GM20431 (cell line): ENCODE data around the gene KCNA5.

Experiments used
- in situ Hi-C: fragments of 300-500 bp; cut with MseI, MboI; formaldehyde crosslinking; loops from one replicate; pipeline ENCODE4 v1.15.0; 2020; ENCODE audit warnings: low sequenced_read_pairs; ENCODE audit not compliant: unreplicated experiment

The KCNA5 gene

GRCh38 chr12:5043589-5044419 is at the start of gene KCNA5:
KCNA5 (plus strand) TSS chr12:5043879; CDS start chr12:5044148, 269 bp downstream.
- in situ Hi-C loops = no loop called here

GRCh38 chr12:4994622-4995021 is 49.1 kb upstream of the KCNA5 start:
- in situ Hi-C loops = no loop called here

GRCh38 chr12:4996714-4997113 is 47.0 kb upstream of the KCNA5 start:
- in situ Hi-C loops = no loop called here

- in situ Hi-C loops = no loop called here
These were observed 45.7 kb upstream of the KCNA5 start for GRCh38 chr12:4997939-4998338.

GRCh38 chr12:5000204-5000603 is 43.5 kb upstream of the KCNA5 start:
- in situ Hi-C loops = loop anchor here (10.0 kb wide), 1 partner anchor 135 kb away; no protein-coding TSS in a partner anchor

GRCh38 chr12:5000658-5001385 is 42.9 kb upstream of the KCNA5 start:
- in situ Hi-C loops = loop anchor here (10.0 kb wide), 1 partner anchor 136 kb away; no protein-coding TSS in a partner anchor

- in situ Hi-C loops = loop anchor here (10.0 kb wide), 1 partner anchor 138 kb away; no protein-coding TSS in a partner anchor
These were observed 40.5 kb upstream of the KCNA5 start for GRCh38 chr12:5003025-5003666.

GRCh38 chr12:5008661-5009060 is 35.0 kb upstream of the KCNA5 start:
- in situ Hi-C loops = loop anchor here (10.0 kb wide), 1 partner anchor 144 kb away; no protein-coding TSS in a partner anchor

- in situ Hi-C loops = no loop called here
These were observed 33.5 kb upstream of the KCNA5 start for GRCh38 chr12:5010151-5010550.

GRCh38 chr12:5012337-5012736 is 31.3 kb upstream of the KCNA5 start:
- in situ Hi-C loops = no loop called here

GRCh38 chr12:5013266-5013730 is 30.4 kb upstream of the KCNA5 start:
- in situ Hi-C loops = no loop called here

- in situ Hi-C loops = no loop called here
These were observed 29.4 kb upstream of the KCNA5 start for GRCh38 chr12:5014269-5014668.

- in situ Hi-C loops = no loop called here
These were observed 27.8 kb upstream of the KCNA5 start for GRCh38 chr12:5015711-5016492.

- in situ Hi-C loops = no loop called here
These were observed 27.2 kb upstream of the KCNA5 start for GRCh38 chr12:5016526-5016925.

GRCh38 chr12:5017638-5018348 is 25.9 kb upstream of the KCNA5 start:
- in situ Hi-C loops = no loop called here

- in situ Hi-C loops = no loop called here
These were observed 25.0 kb upstream of the KCNA5 start for GRCh38 chr12:5018677-5019076.

- in situ Hi-C loops = loop anchor here (5.0 kb wide), 1 partner anchor 60 kb away; no protein-coding TSS in a partner anchor
These were observed 21.7 kb upstream of the KCNA5 start for GRCh38 chr12:5022025-5022424.

- in situ Hi-C loops = loop anchor here (5.0 kb wide), 1 partner anchor 60 kb away; no protein-coding TSS in a partner anchor
These were observed 21.1 kb upstream of the KCNA5 start for GRCh38 chr12:5022465-5023061.
